ENCODE data around the gene EFHC2.

- TF ChIP-seq CTCF (IDR thresholded peaks at IDR 0.05) (no peak), POLR2A (IDR thresholded peaks at IDR 0.05) (no peak), POLR2AphosphoS5 (IDR thresholded peaks at IDR 0.05; ENCODE audit: insufficient read depth in 1 of 2, low read depth in 1 of 2) (no peak)
Measured at GRCh38 chrX:44352758-44353157, 9.3 kb upstream of the EFHC2 start.

Measured in vagina (tissue), 2 donors.